Caco-2 (cell line): ENCODE results near the gene ACYP2. TPM values are rescaled to one million over a fixed set of nuclear protein-coding genes. Genes with fewer than 3 reads are reported as not detected.

ENCODE experiments used
- BruUV-seq: library from RNA; stranded (reverse); fragments of 400-500 nt; replicated peaks from 2 replicates; lab custom pipeline; 2021; lab: Mats Ljungman, UMichigan
- CTCF ChIA-PET: fragments of 300-600 bp; sonication (Branson Sonifier 250); formaldehyde crosslinking; loops from one replicate; lab custom pipeline; 2022; ENCODE audit warnings: antibody characterized with exemption; lab: Charles Lee
- POLR2A ChIA-PET: fragments of 300-600 bp; sonication (Branson Sonifier 250); formaldehyde crosslinking; loops from one replicate; lab custom pipeline; 2022; ENCODE audit warnings: antibody characterized with exemption; lab: Charles Lee
- DNase-seq, 2 experiments: peaks; one replicate each; pipeline versions ENCODE4 v3.0.0 to v3.0.0-alpha.2; 2020 to 2022
- H3K27me3 ChIP-seq: replicated peaks from 2 replicates; pipeline ENCODE4 v1.6.0; 2011; ENCODE audit warnings: low read length; ENCODE audit not compliant: control insufficient read depth, insufficient read depth
- H3K36me3 ChIP-seq: 2 replicates; pipeline ENCODE4 v1.5.1; 2011; ENCODE audit warnings: low read length; ENCODE audit not compliant: control insufficient read depth, insufficient read depth
- H3K4me1 ChIP-seq: fragments of 250-450 bp; sonication (Bioruptor Pico); 2 replicates; pipeline ENCODE4 v1.5.1; 2020; ENCODE audit warnings: mild to moderate bottlenecking
- H3K4me3 ChIP-seq: 2 replicates; pipeline ENCODE4 v1.5.1; 2011; ENCODE audit warnings: low read depth, mild to moderate bottlenecking, control low read depth, low read length
- H3K9me3 ChIP-seq: fragments of 250-450 bp; sonication (Bioruptor Pico); 2 replicates; pipeline ENCODE4 v1.5.1; 2020; ENCODE audit warnings: mild to moderate bottlenecking, moderate library complexity
- H3K27ac Mint-ChIP-seq: one replicate; pipeline ENCODE4 v1.8.0; 2022; ENCODE audit warnings: mixed read lengths; ENCODE audit not compliant: unreplicated experiment
- H3K27me3 Mint-ChIP-seq: one replicate; pipeline ENCODE4 v1.8.0; 2022; ENCODE audit warnings: mixed read lengths; ENCODE audit not compliant: insufficient read depth, unreplicated experiment
- H3K36me3 Mint-ChIP-seq: one replicate; pipeline ENCODE4 v1.8.0; 2022; ENCODE audit warnings: mild to moderate bottlenecking, mixed read lengths; ENCODE audit not compliant: insufficient read depth, unreplicated experiment
- H3K4me1 Mint-ChIP-seq: one replicate; pipeline ENCODE4 v1.8.0; 2022; ENCODE audit warnings: low read depth, mixed read lengths; ENCODE audit not compliant: unreplicated experiment
- H3K4me3 Mint-ChIP-seq: one replicate; pipeline ENCODE4 v1.8.0; 2022; ENCODE audit warnings: mild to moderate bottlenecking, moderate library complexity, mixed read lengths; ENCODE audit not compliant: unreplicated experiment
- H3K9me3 Mint-ChIP-seq: one replicate; pipeline ENCODE4 v1.8.0; 2022; ENCODE audit warnings: mixed read lengths; ENCODE audit not compliant: unreplicated experiment
- CTCF ChIP-seq, 2 experiments: fragments of 200-600 bp in 1 of 2; IDR thresholded peaks; 1 replicate in 1 of 2; 2 replicates in 1 of 2; pipeline versions ENCODE4 v1.5.1 to v1.8.0; 2011 to 2022; ENCODE audit warnings: antibody characterized with exemption in 1 of 2, control low read depth in 1 of 2, inconsistent platforms in 1 of 2, low read depth in 1 of 2, low read length in 1 of 2, mild to moderate bottlenecking in 1 of 2, moderate library complexity in 1 of 2; ENCODE audit not compliant: insufficient read depth in 1 of 2, severe bottlenecking in 1 of 2, unreplicated experiment in 1 of 2
- intact Hi-C: fragments of 100-400 bp; cut with micrococcal nuclease; formaldehyde crosslinking; loops from one replicate; pipeline ENCODE4 v1.10.0; 2022; ENCODE audit not compliant: unreplicated experiment
- total RNA-seq: library from RNA; stranded (reverse); gene quantifications from 2 replicates; pipeline ENCODE4 v1.2.3, GENCODE V29; 2022

The ACYP2 gene
- total RNA-seq, 1 experiment from 2014 or later: 4.1 TPM

- H3K4me3 Mint-ChIP-seq: no peak overlapping the region
- H3K27ac Mint-ChIP-seq: no peak overlapping the region
- H3K36me3 ChIP-seq: no peaks in the 10 kb centered on the region
- no peaks in the 10 kb centered on the region for H3K27me3 ChIP-seq
- no TSS peak for BruUV-seq
- no peaks in the 10 kb centered on the region for H3K4me1 ChIP-seq
- no peaks in the 10 kb centered on the region for H3K36me3 Mint-ChIP-seq
- H3K27me3 Mint-ChIP-seq: peaks cover 4% of the 10 kb centered on the region
- H3K4me1 Mint-ChIP-seq: no peaks in the 10 kb centered on the region
- ChIA-PET CTCF (interaction anchor here (0.7 to 0.9 kb wide), 2 partner anchors 160 to 229 kb away, joined by 3 to 4 read pairs; no protein-coding TSS in a partner anchor), POLR2A (no interaction called here)
- no peak for TF ChIP-seq CTCF (IDR thresholded peaks at IDR 0.05; ENCODE audit: insufficient read depth in 1 of 2, low read depth in 1 of 2, low read length in 1 of 2, severe bottlenecking in 1 of 2, unreplicated experiment in 1 of 2)
- H3K9me3 ChIP-seq: no peaks in the 10 kb centered on the region
- intact Hi-C loops: no loop called here
- no peak overlapping the region for H3K4me3 ChIP-seq
- no peak for DNase-seq
- H3K9me3 Mint-ChIP-seq: no peaks in the 10 kb centered on the region
Measured at GRCh38 chr2:54336977-54337255, 221.5 kb downstream of the ACYP2 start.

GRCh38 chr2:54341656-54342055, 226.2 kb downstream of the ACYP2 start:
- no peaks in the 10 kb centered on the region for H3K27me3 ChIP-seq
- intact Hi-C loops: no loop called here
- no TSS peak for BruUV-seq
- no peaks in the 10 kb centered on the region for H3K9me3 ChIP-seq
- H3K4me1 ChIP-seq: no peaks in the 10 kb centered on the region
- H3K4me3 ChIP-seq: no peak overlapping the region
- H3K36me3 ChIP-seq: no peaks in the 10 kb centered on the region
- Mint-ChIP-seq H3K27me3 (peaks cover 10% of the 10 kb centered on the region), H3K36me3 (no peaks in the 10 kb centered on the region), H3K9me3 (no peaks in the 10 kb centered on the region), H3K4me3 (no peak overlapping the region), H3K27ac (no peak overlapping the region), H3K4me1 (no peaks in the 10 kb centered on the region)
- POLR2A ChIA-PET: no interaction called here
- no peak for DNase-seq
- CTCF ChIA-PET: interaction anchor here (0.6 kb wide), 1 partner anchor 130 kb away, joined by 3 read pairs; no protein-coding TSS in a partner anchor
- TF ChIP-seq CTCF (IDR thresholded peaks at IDR 0.05; ENCODE audit: insufficient read depth in 1 of 2, low read depth in 1 of 2, low read length in 1 of 2, severe bottlenecking in 1 of 2, unreplicated experiment in 1 of 2): no peak

GRCh38 chr2:54342603-54343002, 227.2 kb downstream of the ACYP2 start:
- no TSS peak for BruUV-seq
- TF ChIP-seq CTCF (IDR thresholded peaks at IDR 0.05; ENCODE audit: insufficient read depth in 1 of 2, low read depth in 1 of 2, low read length in 1 of 2, severe bottlenecking in 1 of 2, unreplicated experiment in 1 of 2): no peak
- intact Hi-C loops: no loop called here
- DNase-seq: no peak
- Histone ChIP-seq H3K4me3 (no peak overlapping the region), H3K27me3 (no peaks in the 10 kb centered on the region), H3K9me3 (no peaks in the 10 kb centered on the region), H3K36me3 (no peaks in the 10 kb centered on the region), H3K4me1 (no peaks in the 10 kb centered on the region)
- H3K9me3 Mint-ChIP-seq: no peaks in the 10 kb centered on the region
- POLR2A ChIA-PET: no interaction called here
- H3K36me3 Mint-ChIP-seq: no peaks in the 10 kb centered on the region
- no peak overlapping the region for H3K27ac Mint-ChIP-seq
- no peaks in the 10 kb centered on the region for H3K4me1 Mint-ChIP-seq
- no peak overlapping the region for H3K4me3 Mint-ChIP-seq
- CTCF ChIA-PET: no interaction called here
- peaks cover 11% of the 10 kb centered on the region for H3K27me3 Mint-ChIP-seq
